Measurements from ENCODE around the gene TSC22D1. TPM values are rescaled to one million over a fixed set of nuclear protein-coding genes. Genes with fewer than 3 reads are reported as not detected.

Gene TSC22D1
- total RNA-seq, 1 donor, result 173 TPM

- Histone ChIP-seq H2AFZ (ENCODE audit: low read length) (no peak overlapping the region), H3K79me2 (ENCODE audit: insufficient read depth, low read length) (peaks cover 56% of the 10 kb centered on the region), H3K4me2 (ENCODE audit: insufficient read depth, low read length) (peak overlapping the region; percentile 74), H3K9me3 (ENCODE audit: low read depth, low read length) (no peaks in the 10 kb centered on the region), H3K4me3 (ENCODE audit: insufficient read depth, low read length) (no peak overlapping the region), H3K27me3 (ENCODE audit: insufficient read depth, low read length) (no peaks in the 10 kb centered on the region), H3K4me1 (ENCODE audit: insufficient read depth, low read length) (peaks cover 29% of the 10 kb centered on the region), H3K36me3 (ENCODE audit: insufficient read depth, low read length) (peaks cover 14% of the 10 kb centered on the region), H3K27ac (ENCODE audit: low read depth, low read length) (peak overlapping the region; percentile 81), H4K20me1 (ENCODE audit: insufficient read depth, low read length) (peaks cover 45% of the 10 kb centered on the region)
- no peak for DNase-seq (ENCODE audit: insufficient read length, low spot score, missing footprints)
- TF ChIP-seq CTCF (IDR thresholded peaks at IDR 0.05; ENCODE audit: extremely low read depth, low read depth, low read length), result no peak
Observed at GRCh38 chr13:44438234-44438579, 137.9 kb downstream of the TSC22D1 start.

- peaks cover 20% of the 10 kb centered on the region for H3K36me3 ChIP-seq (ENCODE audit: insufficient read depth, low read length)
- no peak overlapping the region for H2AFZ ChIP-seq (ENCODE audit: low read length)
- H3K9me3 ChIP-seq (ENCODE audit: low read depth, low read length), result no peaks in the 10 kb centered on the region
- H3K4me1 ChIP-seq (ENCODE audit: insufficient read depth, low read length), result peaks cover 29% of the 10 kb centered on the region
- no peaks in the 10 kb centered on the region for H3K27me3 ChIP-seq (ENCODE audit: insufficient read depth, low read length)
- peak overlapping the region; percentile 81 for H3K27ac ChIP-seq (ENCODE audit: low read depth, low read length)
- peaks cover 46% of the 10 kb centered on the region for H4K20me1 ChIP-seq (ENCODE audit: insufficient read depth, low read length)
- peaks cover 50% of the 10 kb centered on the region for H3K79me2 ChIP-seq (ENCODE audit: insufficient read depth, low read length)
- peak overlapping the region; percentile 84 for H3K4me3 ChIP-seq (ENCODE audit: insufficient read depth, low read length)
- TF ChIP-seq CTCF (IDR thresholded peaks at IDR 0.05; ENCODE audit: extremely low read depth, low read depth, low read length), result peak; percentile 51
- peak overlapping the region; percentile 74 for H3K4me2 ChIP-seq (ENCODE audit: insufficient read depth, low read length)
- no peak for DNase-seq (ENCODE audit: insufficient read length, low spot score, missing footprints)
Observed at GRCh38 chr13:44437356-44438233, 138.5 kb downstream of the TSC22D1 start.

- peak; percentile 92 for DNase-seq (ENCODE audit: insufficient read length, low spot score, missing footprints)
- Histone ChIP-seq H3K9me3 (ENCODE audit: low read depth, low read length) (no peaks in the 10 kb centered on the region), H4K20me1 (ENCODE audit: insufficient read depth, low read length) (peaks cover 43% of the 10 kb centered on the region), H3K4me3 (ENCODE audit: insufficient read depth, low read length) (peak overlapping the region; percentile 84), H3K4me2 (ENCODE audit: insufficient read depth, low read length) (peak overlapping the region; percentile 97), H3K27ac (ENCODE audit: low read depth, low read length) (peak overlapping the region; percentile 93), H3K4me1 (ENCODE audit: insufficient read depth, low read length) (peaks cover 29% of the 10 kb centered on the region), H3K79me2 (ENCODE audit: insufficient read depth, low read length) (peaks cover 41% of the 10 kb centered on the region), H3K36me3 (ENCODE audit: insufficient read depth, low read length) (peaks cover 24% of the 10 kb centered on the region), H3K27me3 (ENCODE audit: insufficient read depth, low read length) (no peaks in the 10 kb centered on the region), H2AFZ (ENCODE audit: low read length) (no peak overlapping the region)
- no peak for TF ChIP-seq CTCF (IDR thresholded peaks at IDR 0.05; ENCODE audit: extremely low read depth, low read depth, low read length)
Observed at GRCh38 chr13:44436589-44437337, 139.4 kb downstream of the TSC22D1 start.
